VCaP (cell line): ENCODE measurements around the gene COL27A1.

Experiments
- H3K27ac ChIP-seq: fragments of 450-650 bp; 2 replicates; pipeline ENCODE4 v1.5.1; 2017
- TF ChIP-seq, protein P1 (sequence below): fragments of 450-650 bp; conservative IDR thresholded peaks from 2 replicates; pipeline ENCODE4 v1.5.1; 2017; ENCODE audit warnings: mild to moderate bottlenecking, moderate library complexity

The COL27A1 gene

DNA sequence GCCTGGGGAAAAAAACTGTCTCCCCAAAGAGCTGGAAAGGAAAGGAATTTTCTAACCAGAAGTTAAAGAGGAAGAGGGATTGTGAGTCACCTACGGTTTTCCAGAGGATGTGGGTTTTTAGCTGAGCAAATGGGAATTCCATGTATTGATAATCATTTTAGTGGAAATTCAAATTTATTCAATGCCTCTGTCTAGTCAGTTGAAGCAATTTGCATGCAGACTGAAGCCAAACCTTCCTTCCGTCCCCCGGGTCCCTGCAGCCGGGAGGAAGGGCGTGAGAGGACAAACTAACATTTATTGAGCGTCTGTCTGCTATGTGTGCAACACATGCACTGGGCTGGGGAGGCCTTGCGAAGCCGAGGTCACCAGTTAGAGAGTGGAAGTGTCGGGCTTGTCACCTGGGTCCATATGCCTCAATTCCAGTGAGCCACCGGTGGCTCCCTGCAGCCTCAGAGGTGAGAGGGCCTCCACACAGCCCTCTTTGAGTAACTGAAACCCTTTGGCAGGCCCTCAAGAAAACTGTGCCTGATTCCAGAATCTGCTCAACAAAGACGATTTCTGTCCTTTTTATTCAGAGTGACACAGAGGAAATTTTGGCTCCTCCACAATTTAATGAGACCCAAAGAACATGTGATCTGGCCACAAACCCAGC lies 70.3 kb downstream of the COL27A1 start:
- H3K27ac ChIP-seq, result no peak overlapping the region
- TF ChIP-seq, protein P1, sequence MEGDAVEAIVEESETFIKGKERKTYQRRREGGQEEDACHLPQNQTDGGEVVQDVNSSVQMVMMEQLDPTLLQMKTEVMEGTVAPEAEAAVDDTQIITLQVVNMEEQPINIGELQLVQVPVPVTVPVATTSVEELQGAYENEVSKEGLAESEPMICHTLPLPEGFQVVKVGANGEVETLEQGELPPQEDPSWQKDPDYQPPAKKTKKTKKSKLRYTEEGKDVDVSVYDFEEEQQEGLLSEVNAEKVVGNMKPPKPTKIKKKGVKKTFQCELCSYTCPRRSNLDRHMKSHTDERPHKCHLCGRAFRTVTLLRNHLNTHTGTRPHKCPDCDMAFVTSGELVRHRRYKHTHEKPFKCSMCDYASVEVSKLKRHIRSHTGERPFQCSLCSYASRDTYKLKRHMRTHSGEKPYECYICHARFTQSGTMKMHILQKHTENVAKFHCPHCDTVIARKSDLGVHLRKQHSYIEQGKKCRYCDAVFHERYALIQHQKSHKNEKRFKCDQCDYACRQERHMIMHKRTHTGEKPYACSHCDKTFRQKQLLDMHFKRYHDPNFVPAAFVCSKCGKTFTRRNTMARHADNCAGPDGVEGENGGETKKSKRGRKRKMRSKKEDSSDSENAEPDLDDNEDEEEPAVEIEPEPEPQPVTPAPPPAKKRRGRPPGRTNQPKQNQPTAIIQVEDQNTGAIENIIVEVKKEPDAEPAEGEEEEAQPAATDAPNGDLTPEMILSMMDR, result no peak

DNA sequence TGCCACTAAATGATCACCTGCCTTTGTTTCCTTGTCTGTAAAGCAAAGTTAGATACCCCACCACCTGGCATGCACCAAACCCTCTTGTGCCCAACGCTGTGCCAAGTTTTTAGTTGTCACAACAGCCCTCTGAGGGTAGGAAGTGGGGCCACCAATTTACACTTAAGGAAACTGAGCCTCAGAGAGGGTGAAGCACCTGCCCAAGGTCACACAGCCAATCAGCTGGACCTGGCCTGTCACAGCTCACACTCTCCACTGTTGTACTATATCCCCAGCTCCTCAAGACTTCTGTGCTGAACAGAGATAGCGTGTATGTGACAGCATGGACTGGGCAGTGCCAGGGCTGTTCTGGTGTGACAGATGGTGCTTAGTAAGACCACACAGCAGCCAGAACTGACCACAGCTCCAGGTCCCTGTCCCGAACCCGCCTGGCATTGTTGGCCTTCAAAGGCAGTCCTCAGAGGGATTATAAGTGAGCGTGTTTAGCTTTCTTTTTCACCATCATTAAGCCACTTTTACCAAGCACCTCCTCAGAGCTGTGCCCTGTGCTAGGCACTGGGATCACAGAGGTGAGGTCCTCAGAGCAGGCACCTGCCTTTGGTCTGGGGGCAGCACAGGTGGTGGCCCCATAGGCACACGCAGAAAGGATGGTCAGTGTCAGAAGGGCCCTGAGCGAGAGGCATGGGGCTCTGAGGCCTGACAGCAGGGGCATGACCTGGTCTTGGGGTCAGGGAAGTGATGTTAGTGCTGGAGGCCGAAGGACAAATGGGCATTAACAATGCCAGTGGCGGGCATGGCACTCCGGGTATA lies 71.1 kb downstream of the COL27A1 start:
- TF ChIP-seq, protein P1, result no peak
- no peak overlapping the region for H3K27ac ChIP-seq

DNA sequence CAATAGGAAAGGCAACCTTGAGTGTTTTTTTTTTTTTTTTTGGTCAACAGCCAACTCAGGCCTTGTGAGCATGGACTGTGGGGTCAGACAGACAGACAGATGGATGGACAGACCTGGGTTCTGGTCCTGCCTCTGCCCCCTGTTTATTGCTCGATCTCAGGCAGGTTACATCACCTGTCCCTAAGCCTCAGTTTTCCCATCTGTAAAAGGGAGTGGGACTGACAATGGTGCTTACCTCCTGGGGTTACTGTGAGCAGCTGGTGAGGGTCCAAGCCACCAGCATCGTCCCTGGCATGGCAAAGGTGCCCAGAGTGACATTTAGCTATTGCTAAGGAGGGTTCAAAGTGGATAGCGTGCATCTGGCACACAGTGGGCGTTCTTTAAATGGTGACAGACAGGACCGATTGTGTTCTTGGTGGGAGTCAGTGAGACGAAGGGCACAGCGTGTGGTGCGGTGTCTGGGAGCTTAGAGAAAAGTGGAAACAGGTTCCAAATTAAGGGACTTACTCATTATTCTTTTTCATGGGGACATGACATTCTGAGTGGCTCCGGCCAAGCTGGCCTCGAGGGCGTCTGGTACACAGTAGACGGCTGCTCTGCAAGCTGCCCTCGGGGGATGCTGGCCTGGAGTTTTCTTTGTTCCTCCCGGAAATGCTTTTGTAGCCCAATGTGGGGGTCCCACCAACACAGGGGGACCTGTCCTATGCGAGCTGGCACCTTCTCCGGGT lies 72.1 kb downstream of the COL27A1 start:
- TF ChIP-seq, protein P1, result no peak
- no peak overlapping the region for H3K27ac ChIP-seq

DNA sequence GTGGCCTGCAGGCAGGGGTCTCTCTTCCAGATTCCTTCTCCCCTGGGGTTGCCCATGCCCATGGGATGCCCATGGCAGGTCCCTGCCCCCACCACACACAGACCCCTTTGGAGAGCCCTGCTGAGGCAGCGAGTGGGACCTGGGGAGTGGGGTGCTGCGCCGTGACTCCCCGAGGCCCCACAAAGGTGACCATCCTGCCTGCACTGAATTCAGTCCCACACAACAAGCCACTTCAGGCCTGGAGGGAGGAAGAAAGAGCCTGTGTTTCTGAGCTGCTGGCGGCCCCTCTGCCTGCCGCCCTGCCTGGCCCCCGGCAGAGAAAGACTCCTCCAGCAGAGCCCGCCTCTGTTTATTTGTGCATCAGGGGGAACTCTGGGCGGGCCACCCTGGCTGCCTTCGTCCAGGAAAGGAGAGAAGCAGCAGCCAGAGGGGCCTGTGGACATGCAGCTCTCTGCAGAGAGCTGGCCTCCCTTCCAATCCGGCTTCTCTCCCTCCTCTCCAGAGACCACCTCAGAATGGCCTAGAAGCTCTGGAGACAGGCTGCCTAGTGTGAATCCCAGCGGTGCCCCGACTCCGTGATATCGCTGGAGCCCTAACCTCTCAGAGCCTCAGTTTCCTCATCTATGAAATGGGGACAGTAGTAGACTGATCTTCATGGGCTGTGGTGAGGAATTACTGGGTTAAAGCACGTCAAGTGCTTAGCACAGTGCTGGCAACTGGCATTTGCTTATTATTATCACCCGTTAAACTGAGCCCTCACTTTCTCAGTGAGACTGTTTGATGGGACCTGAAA lies 72.9 kb downstream of the COL27A1 start:
- TF ChIP-seq, protein P1, result no peak
- no peak overlapping the region for H3K27ac ChIP-seq

GRCh38 chr9:114229295-114229694 lies 74.0 kb downstream of the COL27A1 start:
- TF ChIP-seq, protein P1, result no peak
- no peak overlapping the region for H3K27ac ChIP-seq

DNA sequence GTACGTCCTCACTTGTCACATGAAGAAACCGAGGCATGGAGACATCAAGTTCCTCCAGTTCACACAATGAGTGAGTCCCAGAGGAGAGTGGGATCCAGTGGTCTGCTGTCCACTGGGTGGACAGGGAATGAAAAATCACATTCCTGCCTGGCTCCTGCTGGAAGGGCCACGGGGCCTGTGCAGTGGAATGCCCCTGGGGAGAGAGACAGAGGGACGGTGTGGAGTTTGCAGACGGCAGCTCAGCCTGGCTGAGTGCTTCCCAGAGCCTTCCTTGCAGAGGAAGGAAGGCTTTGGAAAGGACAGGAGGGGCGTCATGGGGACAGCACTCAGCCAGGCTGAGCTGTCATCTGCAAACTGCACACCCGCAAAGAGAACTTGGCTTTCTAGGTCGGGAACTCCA lies 74.7 kb downstream of the COL27A1 start:
- TF ChIP-seq, protein P1, result no peak
- H3K27ac ChIP-seq, result no peak overlapping the region
